ENCODE data around the gene SFMBT2.

SFMBT2 gene

GRCh38 chr10:7157091-7157490, 253.7 kb downstream of the SFMBT2 start:
- H3K27ac ChIP-seq (ENCODE audit: low read length): no peak overlapping the region
- H3K27me3 ChIP-seq (ENCODE audit: low read depth, low read length): no peaks in the 10 kb centered on the region
- no peak overlapping the region for H2AFZ ChIP-seq (ENCODE audit: low read depth, low read length)
- H3K9ac ChIP-seq (ENCODE audit: low read length): no peak overlapping the region
- no peaks in the 10 kb centered on the region for H3K4me1 ChIP-seq (ENCODE audit: low read length)
- H3K4me3 ChIP-seq (ENCODE audit: low read length): no peak overlapping the region
- H3K4me2 ChIP-seq (ENCODE audit: low read length): no peak overlapping the region
- H3K36me3 ChIP-seq (replicated peaks; ENCODE audit: low read depth, low read length): peaks cover 10% of the 10 kb centered on the region
- TF ChIP-seq CTCF (IDR thresholded peaks at IDR 0.05; ENCODE audit: low read depth, low read length) (no peak), EZH2phosphoT487 (IDR thresholded peaks at IDR 0.05; ENCODE audit: low read depth) (no peak)
- H4K20me1 ChIP-seq (ENCODE audit: insufficient read depth, low read length): no peaks in the 10 kb centered on the region
- no peaks in the 10 kb centered on the region for H3K9me3 ChIP-seq (ENCODE audit: insufficient read depth, low read length)
- H3K79me2 ChIP-seq (ENCODE audit: low read length): no peaks in the 10 kb centered on the region

- TF ChIP-seq CTCF (IDR thresholded peaks at IDR 0.05; ENCODE audit: low read depth, low read length) (no peak), EZH2phosphoT487 (IDR thresholded peaks at IDR 0.05; ENCODE audit: low read depth) (no peak)
- Histone ChIP-seq H3K4me3 (ENCODE audit: low read length) (no peak overlapping the region), H3K9me3 (ENCODE audit: insufficient read depth, low read length) (no peaks in the 10 kb centered on the region), H3K4me1 (ENCODE audit: low read length) (no peaks in the 10 kb centered on the region), H3K36me3 (replicated peaks; ENCODE audit: low read depth, low read length) (peaks cover 6% of the 10 kb centered on the region), H3K9ac (ENCODE audit: low read length) (no peak overlapping the region), H3K4me2 (ENCODE audit: low read length) (no peak overlapping the region), H3K27ac (ENCODE audit: low read length) (no peak overlapping the region), H3K27me3 (ENCODE audit: low read depth, low read length) (no peaks in the 10 kb centered on the region), H2AFZ (ENCODE audit: low read depth, low read length) (no peak overlapping the region), H4K20me1 (ENCODE audit: insufficient read depth, low read length) (no peaks in the 10 kb centered on the region), H3K79me2 (ENCODE audit: low read length) (no peaks in the 10 kb centered on the region)
Observed at GRCh38 chr10:7153750-7154149, 257.1 kb downstream of the SFMBT2 start.

- no peak overlapping the region for H3K9ac ChIP-seq (ENCODE audit: low read length)
- H3K27me3 ChIP-seq (ENCODE audit: low read depth, low read length): no peaks in the 10 kb centered on the region
- no peaks in the 10 kb centered on the region for H4K20me1 ChIP-seq (ENCODE audit: insufficient read depth, low read length)
- H3K4me2 ChIP-seq (ENCODE audit: low read length): no peak overlapping the region
- no peaks in the 10 kb centered on the region for H3K79me2 ChIP-seq (ENCODE audit: low read length)
- no peaks in the 10 kb centered on the region for H3K9me3 ChIP-seq (ENCODE audit: insufficient read depth, low read length)
- H3K36me3 ChIP-seq (replicated peaks; ENCODE audit: low read depth, low read length): peaks cover 2% of the 10 kb centered on the region
- TF ChIP-seq CTCF (IDR thresholded peaks at IDR 0.05; ENCODE audit: low read depth, low read length) (no peak), EZH2phosphoT487 (IDR thresholded peaks at IDR 0.05; ENCODE audit: low read depth) (no peak)
- H2AFZ ChIP-seq (ENCODE audit: low read depth, low read length): no peak overlapping the region
- no peaks in the 10 kb centered on the region for H3K4me1 ChIP-seq (ENCODE audit: low read length)
- no peak overlapping the region for H3K4me3 ChIP-seq (ENCODE audit: low read length)
- H3K27ac ChIP-seq (ENCODE audit: low read length): no peak overlapping the region
Observed at GRCh38 chr10:7152982-7153381, 257.9 kb downstream of the SFMBT2 start.

GRCh38 chr10:7152341-7152740, 258.5 kb downstream of the SFMBT2 start:
- H3K9me3 ChIP-seq (ENCODE audit: insufficient read depth, low read length): no peaks in the 10 kb centered on the region
- no peaks in the 10 kb centered on the region for H3K4me1 ChIP-seq (ENCODE audit: low read length)
- H3K4me3 ChIP-seq (ENCODE audit: low read length): no peak overlapping the region

More at GRCh38 chr10:7152341-7152740, 258.5 kb downstream of the SFMBT2 start:
- Histone ChIP-seq H3K27me3 (ENCODE audit: low read depth, low read length) (no peaks in the 10 kb centered on the region), H2AFZ (ENCODE audit: low read depth, low read length) (no peak overlapping the region), H4K20me1 (ENCODE audit: insufficient read depth, low read length) (no peaks in the 10 kb centered on the region), H3K4me2 (ENCODE audit: low read length) (no peak overlapping the region), H3K27ac (ENCODE audit: low read length) (no peak overlapping the region), H3K79me2 (ENCODE audit: low read length) (no peaks in the 10 kb centered on the region), H3K36me3 (replicated peaks; ENCODE audit: low read depth, low read length) (peaks cover 2% of the 10 kb centered on the region), H3K9ac (ENCODE audit: low read length) (no peak overlapping the region)
- no peak for TF ChIP-seq EZH2phosphoT487 (IDR thresholded peaks at IDR 0.05; ENCODE audit: low read depth)
- no peak for TF ChIP-seq CTCF (IDR thresholded peaks at IDR 0.05; ENCODE audit: low read depth, low read length)
